Measurements from ENCODE around the gene NFS1.
"Not testable (repeated sequence)": the region's sequence is repeated elsewhere in the genome, so short reads cannot be mapped to it uniquely, and the experiment has no call there.

The NFS1 gene

DNA sequence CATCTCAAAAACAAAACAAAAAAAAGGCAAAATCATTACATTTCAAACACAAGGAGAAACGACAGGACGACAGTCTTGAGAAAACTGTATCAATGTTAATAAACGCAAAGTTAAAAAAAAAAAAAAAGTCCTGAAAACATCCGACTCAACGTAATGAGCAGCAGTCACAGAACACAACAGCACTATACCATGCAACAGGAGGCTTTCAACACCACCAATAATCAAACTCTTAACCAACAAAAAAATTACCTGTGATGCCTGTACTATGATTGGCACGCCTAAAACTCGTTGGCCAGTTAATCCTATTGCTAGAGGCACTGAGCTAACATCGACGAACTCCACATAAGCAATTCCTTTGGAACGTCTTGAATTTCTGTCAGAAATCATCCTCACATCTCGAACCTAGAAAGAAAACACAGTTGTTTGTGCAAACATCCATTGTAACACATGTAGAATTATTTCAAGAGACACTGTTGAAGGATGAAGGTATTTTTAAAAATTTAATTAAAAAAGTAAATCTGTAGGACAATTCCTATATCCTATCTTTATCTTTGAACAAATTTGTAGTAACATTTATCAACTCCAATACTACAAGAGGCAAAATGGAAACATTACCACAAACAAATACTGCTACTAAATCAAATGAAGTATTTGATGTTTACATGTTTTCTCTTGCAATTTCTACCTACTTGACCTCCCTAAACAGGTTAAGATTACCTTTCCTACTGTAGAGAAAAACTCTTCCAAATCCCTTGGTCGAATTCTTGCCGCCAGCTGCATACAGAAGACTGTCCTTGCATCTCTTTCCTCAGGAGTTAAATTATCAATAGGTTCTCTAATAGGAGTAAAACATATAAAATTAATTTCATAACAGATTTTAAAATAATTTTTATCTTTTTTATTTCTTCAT, 25.4 kb upstream of the NFS1 start:
- no peak for DNase-seq (ENCODE audit: low read depth)
- H3K4me3 ChIP-seq (ENCODE audit: low read depth, low read length), result no peak overlapping the region
- TF ChIP-seq, protein P1, sequence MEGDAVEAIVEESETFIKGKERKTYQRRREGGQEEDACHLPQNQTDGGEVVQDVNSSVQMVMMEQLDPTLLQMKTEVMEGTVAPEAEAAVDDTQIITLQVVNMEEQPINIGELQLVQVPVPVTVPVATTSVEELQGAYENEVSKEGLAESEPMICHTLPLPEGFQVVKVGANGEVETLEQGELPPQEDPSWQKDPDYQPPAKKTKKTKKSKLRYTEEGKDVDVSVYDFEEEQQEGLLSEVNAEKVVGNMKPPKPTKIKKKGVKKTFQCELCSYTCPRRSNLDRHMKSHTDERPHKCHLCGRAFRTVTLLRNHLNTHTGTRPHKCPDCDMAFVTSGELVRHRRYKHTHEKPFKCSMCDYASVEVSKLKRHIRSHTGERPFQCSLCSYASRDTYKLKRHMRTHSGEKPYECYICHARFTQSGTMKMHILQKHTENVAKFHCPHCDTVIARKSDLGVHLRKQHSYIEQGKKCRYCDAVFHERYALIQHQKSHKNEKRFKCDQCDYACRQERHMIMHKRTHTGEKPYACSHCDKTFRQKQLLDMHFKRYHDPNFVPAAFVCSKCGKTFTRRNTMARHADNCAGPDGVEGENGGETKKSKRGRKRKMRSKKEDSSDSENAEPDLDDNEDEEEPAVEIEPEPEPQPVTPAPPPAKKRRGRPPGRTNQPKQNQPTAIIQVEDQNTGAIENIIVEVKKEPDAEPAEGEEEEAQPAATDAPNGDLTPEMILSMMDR (IDR thresholded peaks at IDR 0.05; ENCODE audit: insufficient read depth, low read depth, low read length, missing control alignments), result no peak

DNA sequence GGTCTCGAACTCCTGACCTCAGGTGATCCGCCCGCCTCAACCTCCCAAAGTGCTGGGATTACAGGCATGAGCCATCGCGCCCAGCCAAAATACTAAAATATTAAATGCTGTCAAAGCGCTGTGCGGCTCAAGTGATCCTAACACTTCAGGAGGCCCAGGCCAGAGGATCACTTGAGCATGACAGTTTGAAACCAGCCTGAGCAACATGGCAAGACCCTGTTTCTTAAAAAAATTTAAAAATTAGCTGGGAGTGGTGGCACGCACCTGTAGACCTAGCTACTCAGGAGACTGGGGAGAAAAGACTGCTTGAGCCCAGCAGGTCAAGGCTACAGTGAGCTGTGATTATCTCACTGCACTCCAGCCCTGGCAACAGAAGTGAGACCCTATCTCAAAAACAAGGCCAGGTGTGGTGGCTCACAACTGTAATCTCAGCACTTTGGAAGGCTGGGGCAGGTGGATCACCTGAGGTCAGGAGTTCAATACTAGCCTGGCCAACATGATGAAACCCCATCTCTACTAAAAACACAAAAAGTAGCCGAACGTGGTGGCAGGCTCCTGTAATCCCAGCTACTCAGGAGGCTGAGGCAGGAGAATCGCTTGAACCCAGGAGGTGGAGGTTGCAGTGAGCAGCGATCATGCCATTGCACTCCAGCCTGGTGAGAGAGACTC, 24.6 kb upstream of the NFS1 start:
- not testable (repeated sequence) for H3K4me3 ChIP-seq (ENCODE audit: low read depth, low read length); DNase-seq (ENCODE audit: low read depth)

DNA sequence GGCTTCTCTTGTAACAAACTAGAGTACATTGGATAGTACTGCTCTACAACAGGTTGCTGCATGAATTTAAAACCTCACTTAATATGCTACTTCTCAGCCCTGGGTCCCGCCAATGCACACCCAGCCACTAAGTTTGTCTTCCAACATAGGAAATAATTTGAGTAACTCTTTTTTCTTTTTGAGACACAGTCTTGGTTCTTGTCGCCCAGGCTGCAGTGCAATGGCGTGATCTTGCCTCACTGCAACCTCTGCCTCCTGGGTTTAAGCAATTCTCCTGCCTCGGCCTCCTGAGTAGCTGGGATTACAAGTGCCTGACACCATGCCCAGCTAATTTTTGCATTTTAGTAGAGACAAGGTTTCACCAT, 24.1 kb upstream of the NFS1 start:
- not testable (repeated sequence) for H3K4me3 ChIP-seq (ENCODE audit: low read depth, low read length); DNase-seq (ENCODE audit: low read depth)

DNA sequence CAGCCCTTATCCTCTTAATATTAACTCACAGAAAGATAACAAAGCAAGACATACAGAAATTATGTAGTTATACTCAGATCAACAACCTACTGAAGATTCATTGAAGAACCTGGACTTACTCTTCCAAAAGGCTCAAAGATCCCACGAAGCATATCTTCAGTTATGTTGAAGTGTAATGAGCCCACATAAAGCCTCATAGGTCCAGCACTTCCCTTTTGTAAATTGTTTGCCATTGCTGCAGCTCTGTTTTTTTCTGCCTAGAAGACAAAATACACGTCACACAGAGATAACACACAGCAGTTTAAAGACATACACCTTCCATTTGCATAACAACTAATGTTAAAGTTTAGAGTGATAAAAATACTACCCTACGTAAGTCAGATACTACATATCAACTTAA, 22.5 kb upstream of the NFS1 start:
- no peak for DNase-seq (ENCODE audit: low read depth)
- TF ChIP-seq, protein P1 (IDR thresholded peaks at IDR 0.05; ENCODE audit: insufficient read depth, low read depth, low read length, missing control alignments), result no peak
- H3K4me3 ChIP-seq (ENCODE audit: low read depth, low read length), result no peak overlapping the region

DNA sequence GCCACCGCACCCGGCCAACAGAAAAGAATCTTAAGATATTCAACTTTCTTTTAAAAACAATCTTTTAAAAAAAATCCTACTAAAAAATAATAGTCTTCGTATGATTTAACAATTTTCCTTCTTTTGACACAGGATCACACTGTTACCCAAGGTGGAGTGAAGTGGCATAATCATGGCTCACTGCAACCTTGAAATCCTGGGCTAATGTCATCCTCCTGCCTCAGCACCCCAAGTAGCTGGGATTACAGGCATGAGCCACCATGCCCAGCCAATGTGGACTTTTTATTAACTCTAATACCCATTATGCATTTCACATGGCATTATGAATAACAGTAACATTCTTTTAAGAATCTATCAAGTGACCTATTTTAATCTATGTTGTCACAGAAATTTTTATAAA, 22.1 kb upstream of the NFS1 start:
- TF ChIP-seq, protein P1 (IDR thresholded peaks at IDR 0.05; ENCODE audit: insufficient read depth, low read depth, low read length, missing control alignments), result no peak
- no peak for DNase-seq (ENCODE audit: low read depth)
- H3K4me3 ChIP-seq (ENCODE audit: low read depth, low read length), result no peak overlapping the region

DNA sequence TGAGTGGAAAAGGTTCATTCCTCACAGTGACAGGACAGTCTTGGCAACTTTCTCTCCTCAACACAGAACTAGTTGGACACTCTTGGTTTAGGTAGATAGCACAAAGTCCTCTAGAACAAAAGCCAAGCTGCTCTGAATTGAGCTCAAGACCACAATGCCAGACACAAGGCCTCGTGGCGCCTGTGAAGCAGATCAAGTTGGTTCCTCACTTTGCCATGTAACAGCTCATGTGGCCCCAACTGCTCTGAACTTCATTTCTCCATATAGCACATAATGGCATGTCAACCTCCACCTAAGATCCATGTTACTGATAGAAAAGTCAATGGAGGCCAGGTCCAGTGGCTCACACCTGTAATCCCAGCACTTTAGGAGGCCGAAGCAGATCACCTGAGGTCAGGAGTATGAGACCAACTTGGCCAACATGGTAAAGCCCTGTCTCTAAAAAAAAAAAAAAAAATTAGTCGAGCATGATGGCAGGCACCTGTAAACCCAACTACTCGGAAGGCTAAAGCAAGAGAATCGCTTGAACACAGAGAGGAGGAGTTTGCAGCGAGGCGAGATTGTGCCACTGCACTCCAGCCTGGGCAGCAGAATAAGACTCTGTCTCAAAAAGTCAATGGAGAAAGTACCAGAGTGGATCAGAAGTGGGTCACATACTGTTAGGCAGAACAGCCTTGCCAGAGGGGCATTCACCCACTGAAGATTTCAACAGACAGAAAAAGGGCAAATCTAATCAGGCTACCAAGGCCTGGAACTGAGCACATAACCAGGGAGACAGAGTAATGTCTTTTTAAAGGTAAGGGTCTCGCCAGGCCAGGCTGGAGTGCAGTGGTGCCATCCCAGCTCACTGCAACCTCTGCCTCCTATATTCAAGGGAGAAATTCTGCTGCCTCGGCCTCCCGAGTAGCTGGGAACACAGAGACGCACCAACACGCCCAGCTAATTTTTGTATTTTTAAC, 21.3 kb upstream of the NFS1 start:
- DNase-seq (ENCODE audit: low read depth), result no peak
- no peak overlapping the region for H3K4me3 ChIP-seq (ENCODE audit: low read depth, low read length)
- TF ChIP-seq, protein P1 (IDR thresholded peaks at IDR 0.05; ENCODE audit: insufficient read depth, low read depth, low read length, missing control alignments), result no peak

DNA sequence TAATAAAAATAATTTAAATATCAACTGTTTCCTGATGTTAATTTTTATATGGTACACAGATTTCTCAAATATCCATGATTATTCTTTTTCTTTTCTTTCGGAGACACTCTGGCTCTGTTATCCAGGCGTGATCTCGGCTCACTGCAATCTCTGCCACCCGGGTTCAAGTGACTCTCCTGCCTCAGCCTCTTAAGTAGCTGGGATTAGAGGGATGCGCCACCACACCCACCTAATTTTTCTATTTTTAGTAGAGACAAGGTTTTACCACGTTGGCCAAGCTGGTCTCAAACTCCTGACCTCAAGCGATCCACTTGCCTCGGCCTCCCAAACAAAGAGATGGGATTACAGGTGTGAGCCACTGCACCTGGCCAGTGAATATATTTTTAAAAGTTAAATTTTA, 20.6 kb upstream of the NFS1 start:
- H3K4me3 ChIP-seq (ENCODE audit: low read depth, low read length), result no peak overlapping the region
- no peak for DNase-seq (ENCODE audit: low read depth)
- TF ChIP-seq, protein P1 (IDR thresholded peaks at IDR 0.05; ENCODE audit: insufficient read depth, low read depth, low read length, missing control alignments), result no peak
